GM20431 (cell line): ENCODE data around the gene GPR153.
"Not testable (repeated sequence)": the region's sequence is repeated elsewhere in the genome, so short reads cannot be mapped to it uniquely, and the experiment has no call there.

Experiments
- in situ Hi-C: fragments of 300-500 bp; cut with MseI, MboI; formaldehyde crosslinking; loops from one replicate; pipeline ENCODE4 v1.15.0; 2020; ENCODE audit warnings: low sequenced_read_pairs; ENCODE audit not compliant: unreplicated experiment

Gene GPR153

GRCh38 chr1:6241107-6241886, 19.6 kb downstream of the GPR153 start:
- in situ Hi-C loops = no loop called here

DNA sequence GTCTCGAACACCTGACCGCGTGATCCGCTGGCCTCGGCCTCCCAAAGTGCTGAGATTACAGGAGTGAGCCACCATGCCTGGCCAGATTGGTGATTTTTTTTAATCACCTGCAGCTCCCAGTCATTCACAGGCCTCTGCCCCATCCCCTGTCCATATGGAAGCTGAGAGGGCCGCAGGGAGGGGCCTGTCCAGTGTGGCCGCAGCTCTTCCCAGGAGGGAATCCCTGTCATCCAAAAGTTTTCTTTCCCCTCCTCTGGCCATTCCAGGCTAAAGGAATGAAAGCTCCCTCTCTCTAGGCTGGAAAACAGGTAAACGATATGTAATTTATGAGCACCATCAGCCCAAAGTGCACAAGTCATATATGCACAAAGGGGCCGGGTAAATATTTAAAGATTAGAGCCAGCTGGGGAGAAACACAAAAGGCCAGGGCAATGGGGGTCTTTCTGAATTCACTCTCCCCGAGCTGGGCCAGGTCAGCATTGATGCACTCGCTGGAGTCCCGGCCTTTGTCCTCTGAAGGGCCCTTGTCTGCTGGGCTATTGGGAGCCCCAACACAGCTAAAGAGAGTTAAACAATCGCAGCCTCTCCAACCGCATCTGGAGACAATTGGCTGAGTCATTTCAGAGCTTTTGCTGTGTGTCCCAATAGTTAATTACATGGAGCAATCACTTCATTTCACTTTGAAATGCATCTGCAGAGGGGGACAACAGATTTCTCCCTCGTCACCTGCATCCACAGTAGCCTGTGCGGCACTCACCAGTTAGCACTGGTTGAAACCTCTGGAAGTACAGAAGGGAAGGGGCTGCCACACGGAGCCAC, 20.7 kb downstream of the GPR153 start:
- in situ Hi-C loops = no loop called here

GRCh38 chr1:6239213-6239752, 21.6 kb downstream of the GPR153 start:
- in situ Hi-C loops = no loop called here

GRCh38 chr1:6237093-6237492, 23.8 kb downstream of the GPR153 start:
- in situ Hi-C loops = no loop called here

DNA sequence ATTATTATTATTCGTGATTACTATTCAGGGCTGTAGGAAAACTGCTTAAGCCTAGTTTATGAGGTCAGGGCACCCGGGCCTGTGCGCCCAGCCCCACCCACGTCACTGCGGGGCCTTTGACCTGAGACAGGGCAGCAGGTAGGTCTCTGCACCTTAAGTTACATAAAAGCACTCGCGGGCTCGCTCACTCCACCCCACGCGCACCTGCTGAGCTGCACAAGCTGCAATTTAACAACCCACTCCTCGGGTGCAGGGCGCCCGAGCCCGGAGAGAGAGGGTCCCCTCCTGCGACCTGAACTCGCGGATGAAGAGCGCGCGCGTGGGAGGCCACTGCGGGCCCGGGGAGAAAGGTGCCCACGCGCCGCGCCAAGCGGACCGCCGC, 25.6 kb downstream of the GPR153 start:
- in situ Hi-C loops = no loop called here

GRCh38 chr1:6234502-6235295, 26.2 kb downstream of the GPR153 start:
- in situ Hi-C loops = no loop called here

DNA sequence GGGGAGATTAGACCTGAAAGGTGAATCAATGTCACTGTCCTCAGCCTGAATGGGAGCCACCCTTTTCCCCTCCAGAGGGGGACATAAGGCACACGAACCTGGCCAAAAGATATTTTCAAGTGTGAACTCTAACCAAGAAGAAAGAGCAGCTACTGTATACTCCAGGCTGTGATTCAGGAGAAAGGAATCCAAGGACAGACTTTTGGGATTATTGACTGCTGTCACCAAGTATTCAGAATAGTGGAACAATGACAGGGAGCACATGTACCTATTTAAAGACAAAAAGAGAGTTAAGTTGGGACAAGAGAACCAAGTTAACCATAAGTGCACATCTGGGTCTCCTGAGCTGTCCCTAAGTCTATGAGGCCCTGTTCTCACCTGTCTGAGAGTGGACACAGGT, 27.5 kb downstream of the GPR153 start:
- in situ Hi-C loops = no loop called here

- in situ Hi-C loops = no loop called here
These were observed 35.2 kb downstream of the GPR153 start for GRCh38 chr1:6225651-6226050.

DNA sequence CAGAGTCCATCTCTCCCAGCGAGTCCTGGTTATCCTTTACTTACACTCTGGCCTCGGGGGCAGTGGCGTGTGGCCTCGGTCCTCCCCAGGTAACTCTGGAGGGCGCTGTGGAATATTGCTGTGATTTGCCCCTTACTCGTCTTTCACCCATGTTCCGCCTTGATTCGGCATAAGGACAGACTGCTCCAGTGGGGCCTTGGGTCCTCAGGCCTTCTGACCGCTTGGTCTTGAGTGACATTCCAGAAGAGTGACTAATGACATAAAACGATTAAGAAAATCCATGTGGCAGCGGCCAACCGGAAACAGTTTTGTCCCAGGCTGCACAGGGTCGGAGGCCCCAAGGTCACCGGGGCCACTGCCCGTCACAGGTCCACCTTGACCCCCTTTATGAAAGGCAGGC, 36.2 kb downstream of the GPR153 start:
- in situ Hi-C loops = no loop called here

DNA sequence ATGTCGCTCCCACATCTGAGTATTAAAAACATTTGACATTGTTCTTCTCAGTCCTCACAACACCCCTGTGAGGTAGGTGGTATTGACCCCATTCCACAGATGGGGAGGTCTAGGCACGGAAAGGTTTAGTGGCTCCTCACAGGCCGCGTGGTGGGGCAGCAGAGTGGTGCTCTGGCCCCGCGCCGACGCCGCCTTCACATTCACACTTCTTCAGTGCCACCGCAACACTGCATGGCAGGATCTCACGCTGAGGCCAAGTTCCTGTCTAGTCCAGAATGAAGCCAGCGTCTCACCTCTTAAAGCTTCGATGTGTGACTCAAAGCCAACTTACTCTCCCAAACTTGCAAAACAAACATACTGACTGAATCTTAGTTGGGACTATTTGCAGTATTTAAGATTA, 37.3 kb downstream of the GPR153 start:
- in situ Hi-C loops = no loop called here

DNA sequence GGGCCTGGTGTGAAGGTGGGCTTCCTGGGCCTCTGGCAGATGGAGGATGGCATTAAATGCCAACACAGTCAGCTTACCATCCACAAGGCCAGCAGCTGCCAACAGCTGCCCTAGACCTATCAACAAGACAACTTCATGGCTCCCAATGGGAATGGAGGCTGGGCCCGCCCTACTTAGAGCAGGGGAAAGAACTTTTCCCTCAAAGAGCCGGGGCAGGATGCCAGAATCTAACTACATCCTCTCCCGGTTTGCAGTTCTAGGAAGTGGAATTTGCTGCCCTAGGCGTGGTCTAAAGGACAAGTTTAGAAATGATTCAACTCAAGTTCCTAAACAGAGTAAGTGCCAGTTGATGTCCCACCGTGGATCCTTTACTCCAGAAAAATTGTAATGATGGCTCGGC, 38.3 kb downstream of the GPR153 start:
- in situ Hi-C loops = no loop called here

GRCh38 chr1:6221210-6221784, 39.6 kb downstream of the GPR153 start:
- in situ Hi-C loops = no loop called here

- in situ Hi-C loops = no loop called here
These were observed 40.7 kb downstream of the GPR153 start for GRCh38 chr1:6220236-6220635.

- in situ Hi-C loops = not testable (repeated sequence)
These were observed 41.3 kb downstream of the GPR153 start for GRCh38 chr1:6219641-6220040.

DNA sequence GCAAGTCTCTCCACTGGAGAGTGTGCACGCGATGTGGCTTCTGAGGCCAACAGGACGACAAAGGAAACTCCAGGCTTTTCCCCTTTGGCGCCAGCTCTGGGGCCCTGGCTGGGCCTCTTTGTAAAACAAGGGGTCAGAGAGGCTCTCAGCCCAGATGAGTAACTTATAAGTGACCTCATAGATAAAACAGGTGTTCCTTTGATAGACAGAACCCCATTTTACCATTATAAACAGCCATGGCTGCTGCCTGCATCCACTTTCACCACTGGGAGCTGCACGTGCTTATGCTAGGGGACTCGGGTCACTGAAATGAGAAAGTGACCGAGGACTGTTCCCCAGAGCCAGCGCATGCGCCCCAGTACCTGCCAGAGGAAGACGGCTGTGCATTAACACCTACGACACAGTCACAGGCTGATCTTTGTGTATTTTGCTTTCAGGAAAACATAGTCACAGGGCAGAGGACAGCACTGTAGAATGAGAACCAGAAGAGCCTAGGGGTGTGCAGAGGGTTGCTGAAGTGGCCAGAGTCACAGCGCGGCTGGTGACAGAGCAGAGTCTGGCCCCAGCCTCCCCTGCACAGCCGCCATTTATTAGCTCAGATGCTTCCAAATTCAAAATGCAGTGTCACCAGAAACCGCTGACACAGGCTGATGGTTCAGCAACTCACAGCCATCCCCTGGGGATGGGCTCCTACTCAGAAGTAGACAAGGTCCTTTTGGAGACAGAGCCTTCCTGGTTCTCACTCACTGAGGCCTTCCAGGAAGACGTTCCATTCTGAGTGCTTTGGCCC, 42.3 kb downstream of the GPR153 start:
- in situ Hi-C loops = no loop called here

DNA sequence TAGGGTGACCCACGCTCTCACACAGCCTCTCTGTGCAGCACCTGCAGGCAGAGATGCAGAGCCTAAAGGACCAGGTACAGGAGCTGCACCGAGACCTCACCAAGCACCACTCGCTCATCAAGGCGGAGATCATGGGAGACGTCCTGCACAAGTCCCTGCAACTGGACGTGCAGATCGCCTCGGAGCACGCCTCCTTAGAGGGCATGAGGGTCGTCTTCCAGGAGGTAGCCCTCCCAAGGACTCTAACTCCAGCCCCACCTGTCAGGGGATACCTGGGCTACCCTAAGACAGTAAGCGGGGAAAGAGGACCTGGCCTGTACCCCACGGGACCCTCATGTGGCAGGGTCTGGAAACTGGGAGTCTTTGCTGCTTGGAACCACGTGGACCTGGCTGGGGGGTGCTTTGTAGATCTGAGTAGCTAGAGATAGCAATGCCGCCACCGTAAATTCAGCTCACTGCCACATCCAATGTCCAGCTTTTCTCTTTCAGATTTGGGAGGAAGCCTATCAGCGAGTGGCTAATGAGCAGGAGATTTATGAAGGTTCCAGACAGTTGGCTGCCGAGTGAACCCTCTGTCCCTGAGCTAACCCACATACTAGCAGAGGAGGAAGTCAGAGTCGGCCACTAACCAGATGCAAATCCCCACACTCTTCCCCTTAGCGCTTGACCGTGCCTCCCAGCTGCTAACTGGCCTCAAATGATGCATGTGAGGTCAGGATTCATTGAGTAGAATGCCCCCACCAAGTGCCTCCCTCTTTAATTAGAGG, 48.5 kb downstream of the GPR153 start:
- in situ Hi-C loops = no loop called here

DNA sequence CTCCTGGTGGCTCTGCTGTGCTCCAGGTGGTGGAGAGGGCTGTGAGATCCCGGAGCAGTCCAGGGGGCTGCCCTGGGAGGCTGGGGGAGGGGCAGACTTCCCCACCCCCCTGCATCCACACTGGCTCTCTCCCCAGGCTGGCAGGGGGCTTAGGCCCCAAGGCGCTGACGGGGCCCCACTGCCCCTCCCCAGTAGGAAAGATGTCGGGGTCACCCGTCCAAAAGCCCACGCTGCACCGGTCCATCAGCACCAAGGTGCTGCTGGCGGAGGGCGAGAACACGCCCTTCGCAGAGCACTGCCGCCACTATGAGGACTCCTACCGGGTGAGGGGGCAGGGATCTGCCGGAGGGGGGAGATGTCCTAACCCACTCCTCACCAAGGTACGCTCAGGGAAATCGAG, 49.2 kb downstream of the GPR153 start:
- in situ Hi-C loops = no loop called here

- in situ Hi-C loops = no loop called here
These were observed 50.1 kb downstream of the GPR153 start for GRCh38 chr1:6210591-6211355.
